Loucy (cell line): Measurements from ENCODE around the gene SLAIN2.

Experiments
- H2AFZ ChIP-seq: fragments of 200-600 bp; sonication (generic); 2 replicates; pipeline ENCODE4 v1.6.0; 2016; ENCODE audit warnings: antibody characterized with exemption, mild to moderate bottlenecking, low read length, moderate library complexity
- H3F3A ChIP-seq: fragments of 200-600 bp; 2 replicates; pipeline ENCODE4 v1.6.0; 2016; ENCODE audit warnings: antibody characterized with exemption, low read depth, mild to moderate bottlenecking
- H3K27me3 ChIP-seq: fragments of 200-600 bp; sonication (generic); 2 replicates; pipeline ENCODE4 v1.6.1; 2014; ENCODE audit warnings: low read length, mild to moderate bottlenecking; ENCODE audit not compliant: insufficient read depth, poor library complexity, severe bottlenecking
- H3K36me3 ChIP-seq: fragments of 200-600 bp; sonication (generic); 2 replicates; pipeline ENCODE4 v1.6.1; 2016; ENCODE audit warnings: low read length; ENCODE audit not compliant: insufficient read depth
- H3K4me1 ChIP-seq: fragments of 200-600 bp; sonication (generic); 2 replicates; pipeline ENCODE4 v1.5.1; 2014; ENCODE audit warnings: low read length, mild to moderate bottlenecking; ENCODE audit not compliant: insufficient read depth, poor library complexity, severe bottlenecking
- H3K4me2 ChIP-seq: fragments of 200-600 bp; sonication (generic); 2 replicates; pipeline ENCODE4 v1.6.0; 2014; ENCODE audit warnings: antibody characterized with exemption, low read length, low read depth, mild to moderate bottlenecking; ENCODE audit not compliant: poor library complexity, severe bottlenecking
- H3K4me3 ChIP-seq: fragments of 200-600 bp; sonication (generic); 2 replicates; pipeline ENCODE4 v1.5.1; 2014; ENCODE audit warnings: low read length, mild to moderate bottlenecking, mixed read lengths; ENCODE audit not compliant: poor library complexity, severe bottlenecking
- H3K79me2 ChIP-seq: fragments of 200-600 bp; sonication (generic); 2 replicates; pipeline ENCODE4 v1.6.1; 2014; ENCODE audit warnings: low read length; ENCODE audit not compliant: insufficient read depth
- H3K9ac ChIP-seq: fragments of 200-600 bp; sonication (generic); 2 replicates; pipeline ENCODE4 v1.6.0; 2014; ENCODE audit warnings: mild to moderate bottlenecking, low read depth, low read length, moderate library complexity; ENCODE audit not compliant: poor library complexity, severe bottlenecking
- H3K9me2 ChIP-seq: fragments of 200-600 bp; sonication (generic); replicated peaks from 2 replicates; pipeline ENCODE4 v1.6.1; 2016; ENCODE audit warnings: low read depth, low read length, mixed read lengths
- H3K9me3 ChIP-seq: fragments of 200-600 bp; sonication (generic); 2 replicates; pipeline ENCODE4 v1.6.1; 2014; ENCODE audit warnings: mild to moderate bottlenecking, antibody characterized with exemption, low read length, low read depth; ENCODE audit not compliant: insufficient read depth
- H4K20me1 ChIP-seq: fragments of 200-600 bp; sonication (generic); 2 replicates; pipeline ENCODE4 v1.6.0; 2014; ENCODE audit warnings: antibody characterized with exemption, low read length, mild to moderate bottlenecking; ENCODE audit not compliant: insufficient read depth, poor library complexity, severe bottlenecking
- CTCF ChIP-seq: fragments of 200-600 bp; sonication (generic); conservative IDR thresholded peaks from 2 replicates; pipeline ENCODE4 v1.5.1; 2014; ENCODE audit warnings: mild to moderate bottlenecking, antibody characterized with exemption, low read length
- EZH2phosphoT487 ChIP-seq: fragments of 200-600 bp; IDR thresholded peaks from 2 replicates; pipeline ENCODE4 v1.6.1; 2018; ENCODE audit warnings: antibody characterized with exemption, mild to moderate bottlenecking, moderate library complexity, borderline replicate concordance

The SLAIN2 gene

DNA sequence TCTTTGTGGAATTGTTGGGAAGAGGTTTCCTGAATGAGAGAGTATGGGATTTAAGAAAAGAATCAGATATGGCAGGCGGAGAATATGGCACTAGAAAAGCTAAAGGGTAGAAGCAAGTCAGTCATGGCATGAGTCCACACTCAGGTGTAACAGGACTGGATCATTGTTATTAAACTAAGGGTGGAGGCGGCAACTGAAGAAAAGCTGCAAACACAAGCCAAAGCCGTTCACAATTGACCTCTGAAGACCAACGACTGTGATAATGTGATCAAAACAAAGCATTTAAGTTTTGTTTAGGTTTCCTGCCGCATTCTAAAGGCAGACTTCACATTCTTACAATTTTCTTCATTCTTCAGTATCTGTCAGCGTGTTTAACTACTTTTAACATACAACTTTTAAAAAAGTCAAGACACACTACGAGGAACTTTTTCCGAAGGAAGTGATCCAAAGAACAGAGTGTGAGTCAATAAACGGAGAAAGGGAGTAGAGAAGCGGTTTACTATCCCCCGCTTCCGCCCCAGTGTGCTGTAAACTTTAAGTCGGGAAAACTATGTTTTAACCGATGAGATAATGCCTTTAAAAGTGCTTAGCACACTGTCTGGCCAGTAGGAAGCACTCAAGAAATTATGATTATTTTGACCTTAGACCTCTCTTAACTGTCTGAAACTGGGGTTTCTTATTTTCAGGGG is 909 bp upstream of the SLAIN2 start:
- 0 out of 2 replicates have a peak, but pooled peaks cover 2% of the 10 kb centered on the region for H3F3A ChIP-seq
- peaks cover 33% of the 10 kb centered on the region for H4K20me1 ChIP-seq
- H2AFZ ChIP-seq: peak overlapping the region; percentile 70
- H3K4me3 ChIP-seq: peak overlapping the region; percentile 84
- H3K79me2 ChIP-seq: peaks cover 35% of the 10 kb centered on the region
- TF ChIP-seq CTCF: no peak
- no peak for TF ChIP-seq EZH2phosphoT487
- H3K9ac ChIP-seq: peak overlapping the region; percentile 84
- H3K9me3 ChIP-seq: no peaks in the 10 kb centered on the region
- peak overlapping the region; percentile 81 for H3K4me2 ChIP-seq
- H3K4me1 ChIP-seq: peaks cover 39% of the 10 kb centered on the region
- H3K27me3 ChIP-seq: no peaks in the 10 kb centered on the region
- no peaks in the 10 kb centered on the region for H3K9me2 ChIP-seq
- H3K36me3 ChIP-seq: no peaks in the 10 kb centered on the region

DNA sequence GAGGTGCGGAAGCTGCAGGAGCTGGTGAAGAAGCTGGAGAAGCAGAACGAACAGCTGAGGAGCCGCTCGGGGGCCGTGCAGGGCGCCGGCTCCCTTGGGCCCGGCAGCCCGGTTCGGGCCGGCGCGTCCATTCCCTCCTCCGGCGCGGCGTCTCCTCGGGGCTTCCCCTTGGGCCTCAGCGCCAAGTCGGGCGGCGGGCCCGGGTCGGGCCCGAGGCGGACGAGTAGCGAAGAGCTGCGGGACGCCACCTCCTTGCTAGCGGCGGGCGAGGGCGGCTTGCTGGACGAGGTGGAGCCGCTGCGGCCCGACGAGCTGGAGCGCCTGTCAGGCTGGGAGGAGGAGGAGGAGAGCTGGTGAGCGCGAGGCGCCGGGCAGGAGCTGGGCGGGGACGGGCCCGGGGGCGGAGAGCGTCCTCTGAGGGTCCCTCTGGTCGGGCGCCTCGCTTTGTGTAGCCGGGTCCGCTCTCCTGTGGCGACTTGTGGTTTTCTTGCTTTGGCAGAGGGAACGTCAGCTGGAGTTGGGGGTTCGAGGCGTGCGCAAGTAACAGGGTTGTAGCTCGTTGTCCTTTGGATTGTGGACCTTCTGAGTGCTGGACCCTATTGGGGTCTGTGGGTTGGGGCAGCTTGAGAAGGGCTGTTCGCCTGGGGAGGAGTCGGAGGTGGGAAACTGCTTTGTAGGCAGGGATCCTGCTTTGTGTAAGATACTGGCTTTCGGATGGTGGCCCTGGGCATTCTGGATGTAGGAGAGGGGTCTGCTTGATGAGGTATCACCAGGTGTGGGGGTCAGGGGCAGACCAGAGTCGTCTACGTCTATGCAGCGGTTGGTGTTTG is 662 bp downstream of the SLAIN2 start:
- H3K4me1 ChIP-seq: peaks cover 55% of the 10 kb centered on the region
- 0 out of 2 replicates have a peak, but pooled peaks cover 2% of the 10 kb centered on the region for H3F3A ChIP-seq
- H3K27me3 ChIP-seq: no peaks in the 10 kb centered on the region
- H4K20me1 ChIP-seq: peaks cover 49% of the 10 kb centered on the region
- no peaks in the 10 kb centered on the region for H3K36me3 ChIP-seq
- H3K79me2 ChIP-seq: peaks cover 51% of the 10 kb centered on the region
- no peaks in the 10 kb centered on the region for H3K9me2 ChIP-seq
- peak overlapping the region; percentile 90 for H3K4me3 ChIP-seq
- H3K9ac ChIP-seq: peak overlapping the region; percentile 92
- peak overlapping the region; percentile 86 for H2AFZ ChIP-seq
- H3K9me3 ChIP-seq: no peaks in the 10 kb centered on the region
- TF ChIP-seq CTCF: peak; percentile 7; the same call in 1 of the 2 replicates
- no peak for TF ChIP-seq EZH2phosphoT487
- H3K4me2 ChIP-seq: peak overlapping the region; percentile 94

- Histone ChIP-seq H3K36me3 (no peaks in the 10 kb centered on the region), H3K4me1 (peaks cover 56% of the 10 kb centered on the region), H3K9me2 (no peaks in the 10 kb centered on the region), H3F3A (0 out of 2 replicates have a peak, but pooled peaks cover 2% of the 10 kb centered on the region), H3K4me2 (peak overlapping the region; percentile 94), H3K9ac (peak overlapping the region; percentile 92), H4K20me1 (peaks cover 50% of the 10 kb centered on the region), H2AFZ (0 out of 2 replicates have a peak overlapping the region, but pooled peaks have one; percentile 86), H3K79me2 (peaks cover 56% of the 10 kb centered on the region), H3K9me3 (no peaks in the 10 kb centered on the region), H3K27me3 (no peaks in the 10 kb centered on the region), H3K4me3 (peak overlapping the region; percentile 90)
- TF ChIP-seq EZH2phosphoT487: no peak
- TF ChIP-seq CTCF: no peak
Measured at GRCh38 chr4:48342606-48342880, 1.2 kb downstream of the SLAIN2 start.
